ENCODE measurements around the gene FTSJ1. TPM values are rescaled to one million over a fixed set of nuclear protein-coding genes. Genes with fewer than 3 reads are reported as not detected.

FTSJ1 gene
- total and polyA plus RNA-seq, 9 donors, result 24.0 to 34.3 (median 26.0) TPM

GRCh38 chrX:48470110-48470832 is 5.7 kb upstream of the FTSJ1 start, which contains the start of gene SLC38A5:
TSS of gene SLC38A5 (minus strand) at chrX:48470260. CDS start at chrX:48467924, 2,336 bp downstream.
- Histone ChIP-seq H3K27me3 (ENCODE audit: control insufficient read depth, insufficient read depth, low read length) (peaks cover 18% of the 10 kb centered on the region), H3K27ac (ENCODE audit: low read length) (no peak within 1 kb of the TSS), H3K4me1 (ENCODE audit: control insufficient read depth, insufficient read depth, low read length) (peaks cover 15% of the 10 kb centered on the region), H3K4me3 (ENCODE audit: low read length) (peak within 1 kb of the TSS; percentile 15), H3K9me3 (replicated peaks; ENCODE audit: control insufficient read depth, low read depth, low read length) (peaks cover 2% of the 10 kb centered on the region), H3K36me3 (ENCODE audit: control insufficient read depth, insufficient read depth, low read length) (no peaks in the 10 kb centered on the region)
- no peak for DNase-seq
- 79% methylated on average over 13 of the region's 18 CpGs for WGBS (ENCODE audit: insufficient coverage)

GRCh38 chrX:48470833-48471118 is 5.2 kb upstream of the FTSJ1 start:
- Histone ChIP-seq H3K27ac (ENCODE audit: low read length) (no peak overlapping the region), H3K9me3 (replicated peaks; ENCODE audit: control insufficient read depth, low read depth, low read length) (no peaks in the 10 kb centered on the region), H3K27me3 (ENCODE audit: control insufficient read depth, insufficient read depth, low read length) (peaks cover 18% of the 10 kb centered on the region), H3K4me3 (ENCODE audit: low read length) (no peak overlapping the region), H3K4me1 (ENCODE audit: control insufficient read depth, insufficient read depth, low read length) (peaks cover 15% of the 10 kb centered on the region), H3K36me3 (ENCODE audit: control insufficient read depth, insufficient read depth, low read length) (no peaks in the 10 kb centered on the region)
- DNase-seq, result no peak
- 58% methylated on average over 3 of the region's 9 CpGs for whole genome bisulfite sequencing (ENCODE audit: insufficient coverage)

- no peak for DNase-seq
- Histone ChIP-seq H3K4me1 (ENCODE audit: control insufficient read depth, insufficient read depth, low read length) (peaks cover 15% of the 10 kb centered on the region), H3K27me3 (ENCODE audit: control insufficient read depth, insufficient read depth, low read length) (peaks cover 18% of the 10 kb centered on the region), H3K36me3 (ENCODE audit: control insufficient read depth, insufficient read depth, low read length) (no peaks in the 10 kb centered on the region), H3K4me3 (ENCODE audit: low read length) (no peak overlapping the region), H3K9me3 (replicated peaks; ENCODE audit: control insufficient read depth, low read depth, low read length) (no peaks in the 10 kb centered on the region), H3K27ac (ENCODE audit: low read length) (no peak overlapping the region)
- 100% methylated on average over 1 of the region's 8 CpGs for WGBS (ENCODE audit: insufficient coverage)
Measured at GRCh38 chrX:48471504-48471903, 4.5 kb upstream of the FTSJ1 start.

GRCh38 chrX:48472225-48472624 is 3.8 kb upstream of the FTSJ1 start:
- Histone ChIP-seq H3K4me1 (ENCODE audit: control insufficient read depth, insufficient read depth, low read length) (peaks cover 15% of the 10 kb centered on the region), H3K36me3 (ENCODE audit: control insufficient read depth, insufficient read depth, low read length) (no peaks in the 10 kb centered on the region), H3K27ac (ENCODE audit: low read length) (no peak overlapping the region), H3K9me3 (replicated peaks; ENCODE audit: control insufficient read depth, low read depth, low read length) (no peaks in the 10 kb centered on the region), H3K4me3 (ENCODE audit: low read length) (no peak overlapping the region), H3K27me3 (ENCODE audit: control insufficient read depth, insufficient read depth, low read length) (peaks cover 18% of the 10 kb centered on the region)
- DNase-seq, result no peak
- WGBS (ENCODE audit: insufficient coverage), result no CpG with 5 or more reads among the region's 9 CpGs

GRCh38 chrX:48472851-48473703 is 2.9 kb upstream of the FTSJ1 start:
- no peak overlapping the region for H3K27ac ChIP-seq (ENCODE audit: low read length)
- WGBS (ENCODE audit: insufficient coverage), result 39% methylated on average over 10 of the region's 12 CpGs
- H3K27me3 ChIP-seq (ENCODE audit: control insufficient read depth, insufficient read depth, low read length), result peaks cover 17% of the 10 kb centered on the region
- no peak overlapping the region for H3K4me3 ChIP-seq (ENCODE audit: low read length)
- DNase-seq, result no peak
- H3K9me3 ChIP-seq (replicated peaks; ENCODE audit: control insufficient read depth, low read depth, low read length), result no peaks in the 10 kb centered on the region
- peaks cover 9% of the 10 kb centered on the region for H3K4me1 ChIP-seq (ENCODE audit: control insufficient read depth, insufficient read depth, low read length)
- no peaks in the 10 kb centered on the region for H3K36me3 ChIP-seq (ENCODE audit: control insufficient read depth, insufficient read depth, low read length)

- H3K9me3 ChIP-seq (replicated peaks; ENCODE audit: control insufficient read depth, low read depth, low read length), result no peaks in the 10 kb centered on the region
- H3K36me3 ChIP-seq (ENCODE audit: control insufficient read depth, insufficient read depth, low read length), result no peaks in the 10 kb centered on the region
- 56% methylated on average over 9 of the region's 9 CpGs for WGBS (ENCODE audit: insufficient coverage)
- no peak overlapping the region for H3K4me3 ChIP-seq (ENCODE audit: low read length)
- no peak overlapping the region for H3K27ac ChIP-seq (ENCODE audit: low read length)
- no peak for DNase-seq
- H3K4me1 ChIP-seq (ENCODE audit: control insufficient read depth, insufficient read depth, low read length), result peaks cover 5% of the 10 kb centered on the region
- H3K27me3 ChIP-seq (ENCODE audit: control insufficient read depth, insufficient read depth, low read length), result peaks cover 13% of the 10 kb centered on the region
Measured at GRCh38 chrX:48473704-48473990, 2.4 kb upstream of the FTSJ1 start.

GRCh38 chrX:48474127-48474526 is 1.9 kb upstream of the FTSJ1 start:
- no peak overlapping the region for H3K27ac ChIP-seq (ENCODE audit: low read length)
- WGBS (ENCODE audit: insufficient coverage), result 67% methylated on average over 7 of the region's 10 CpGs
- peaks cover 9% of the 10 kb centered on the region for H3K27me3 ChIP-seq (ENCODE audit: control insufficient read depth, insufficient read depth, low read length)
- H3K36me3 ChIP-seq (ENCODE audit: control insufficient read depth, insufficient read depth, low read length), result no peaks in the 10 kb centered on the region
- no peaks in the 10 kb centered on the region for H3K9me3 ChIP-seq (replicated peaks; ENCODE audit: control insufficient read depth, low read depth, low read length)
- H3K4me3 ChIP-seq (ENCODE audit: low read length), result no peak overlapping the region
- DNase-seq, result no peak
- peaks cover 5% of the 10 kb centered on the region for H3K4me1 ChIP-seq (ENCODE audit: control insufficient read depth, insufficient read depth, low read length)

- 90% methylated on average over 2 of the region's 6 CpGs for whole genome bisulfite sequencing (ENCODE audit: insufficient coverage)
- no peaks in the 10 kb centered on the region for H3K36me3 ChIP-seq (ENCODE audit: control insufficient read depth, insufficient read depth, low read length)
- no peaks in the 10 kb centered on the region for H3K9me3 ChIP-seq (replicated peaks; ENCODE audit: control insufficient read depth, low read depth, low read length)
- H3K4me3 ChIP-seq (ENCODE audit: low read length), result no peak overlapping the region
- peaks cover 5% of the 10 kb centered on the region for H3K4me1 ChIP-seq (ENCODE audit: control insufficient read depth, insufficient read depth, low read length)
- no peak overlapping the region for H3K27ac ChIP-seq (ENCODE audit: low read length)
- no peak for DNase-seq
- peaks cover 7% of the 10 kb centered on the region for H3K27me3 ChIP-seq (ENCODE audit: control insufficient read depth, insufficient read depth, low read length)
Measured at GRCh38 chrX:48474581-48474980, 1.4 kb upstream of the FTSJ1 start.

- Histone ChIP-seq H3K4me1 (ENCODE audit: control insufficient read depth, insufficient read depth, low read length) (peaks cover 3% of the 10 kb centered on the region), H3K9me3 (replicated peaks; ENCODE audit: control insufficient read depth, low read depth, low read length) (no peaks in the 10 kb centered on the region), H3K4me3 (ENCODE audit: low read length) (peak overlapping the region; percentile 75), H3K27ac (ENCODE audit: low read length) (peak overlapping the region; percentile 65), H3K27me3 (ENCODE audit: control insufficient read depth, insufficient read depth, low read length) (peaks cover 4% of the 10 kb centered on the region), H3K36me3 (ENCODE audit: control insufficient read depth, insufficient read depth, low read length) (no peaks in the 10 kb centered on the region)
- no CpG with 5 or more reads among the region's 5 CpGs for WGBS (ENCODE audit: insufficient coverage)
- DNase-seq, result no peak
Measured at GRCh38 chrX:48475296-48475695, 703 bp upstream of the FTSJ1 start.

- Histone ChIP-seq H3K9me3 (replicated peaks; ENCODE audit: control insufficient read depth, low read depth, low read length) (no peaks in the 10 kb centered on the region), H3K27ac (ENCODE audit: low read length) (no peak overlapping the region), H3K27me3 (ENCODE audit: control insufficient read depth, insufficient read depth, low read length) (no peaks in the 10 kb centered on the region), H3K4me1 (ENCODE audit: control insufficient read depth, insufficient read depth, low read length) (peaks cover 3% of the 10 kb centered on the region), H3K36me3 (ENCODE audit: control insufficient read depth, insufficient read depth, low read length) (peaks cover 4% of the 10 kb centered on the region), H3K4me3 (ENCODE audit: low read length) (peak overlapping the region; percentile 75)
- 63% methylated on average over 4 of the region's 4 CpGs for whole genome bisulfite sequencing (ENCODE audit: insufficient coverage)
- no peak for DNase-seq
Measured at GRCh38 chrX:48476919-48477318, 920 bp downstream of the FTSJ1 start.

Measured in muscle of leg (tissue), 11 donors.